Activated CD4-positive, alpha-beta T cell treated with anti-CD3 and anti-CD28 coated beads for 4 hours (primary cell): Measurements from ENCODE around the gene CIB1.

Experiments used
- DNase-seq, 2 donors: peaks; one replicate each; pipeline ENCODE4 v3.0.0-alpha.2; 2020

The CIB1 gene

GRCh38 chr15:90239371-90239770 is 5.6 kb upstream of the CIB1 start:
- no peak for DNase-seq

GRCh38 chr15:90234096-90234988 is 601 bp upstream of the CIB1 start, which contains the start of gene GDPGP1:
GDPGP1 (plus strand) TSS chr15:90234209; CDS start chr15:90240909, 6,700 bp downstream.
- no peak for DNase-seq

DNA sequence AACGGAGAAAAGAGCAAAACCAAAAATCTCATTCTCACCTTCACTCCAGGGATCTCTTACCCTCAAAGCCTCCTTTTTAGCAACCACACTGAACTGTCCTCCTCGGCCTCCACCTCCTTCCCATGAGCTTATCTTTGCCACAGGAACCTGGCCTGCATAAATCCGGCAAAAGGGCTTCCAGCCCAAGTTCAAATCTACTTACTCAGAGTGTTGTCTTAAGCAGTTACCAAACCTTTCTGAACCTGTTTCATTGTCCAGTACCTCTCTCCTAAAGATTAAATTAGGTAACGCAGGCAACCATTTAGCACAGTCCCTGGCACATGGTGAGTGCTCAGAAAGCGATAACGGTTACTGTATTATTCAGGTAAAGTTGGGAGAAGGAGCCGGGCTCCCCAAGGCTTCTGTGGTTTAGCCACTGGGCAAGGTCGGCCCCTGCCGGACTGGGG is 777 bp downstream of the CIB1 start:
- DNase-seq, result no peak

- DNase-seq, result no peak
These were observed 1.5 kb downstream of the CIB1 start for GRCh38 chr15:90232196-90232595.

GRCh38 chr15:90231028-90232017 is 2.4 kb downstream of the CIB1 start:
- DNase-seq, result peak; percentile 72 to 78

DNA sequence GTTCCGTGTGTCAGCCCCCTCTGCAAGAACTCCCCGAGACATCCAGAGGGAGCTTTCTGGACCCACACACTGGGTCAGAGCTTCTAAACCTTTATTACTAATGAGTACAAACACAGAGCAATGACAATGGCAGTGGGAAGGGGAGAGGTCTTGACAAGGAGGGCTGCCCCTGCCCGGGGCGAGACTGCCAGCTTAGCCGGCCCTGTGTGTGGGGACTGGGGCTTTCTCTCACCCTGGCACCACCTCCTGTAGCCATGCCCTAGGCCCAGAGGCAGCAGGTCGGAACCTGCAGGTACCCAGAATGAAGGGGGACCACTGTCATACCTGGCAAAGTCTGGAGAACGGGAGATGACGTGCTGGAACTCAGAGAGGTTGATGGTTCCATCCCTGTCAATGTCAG is 3.1 kb downstream of the CIB1 start:
- no peak for DNase-seq

DNA sequence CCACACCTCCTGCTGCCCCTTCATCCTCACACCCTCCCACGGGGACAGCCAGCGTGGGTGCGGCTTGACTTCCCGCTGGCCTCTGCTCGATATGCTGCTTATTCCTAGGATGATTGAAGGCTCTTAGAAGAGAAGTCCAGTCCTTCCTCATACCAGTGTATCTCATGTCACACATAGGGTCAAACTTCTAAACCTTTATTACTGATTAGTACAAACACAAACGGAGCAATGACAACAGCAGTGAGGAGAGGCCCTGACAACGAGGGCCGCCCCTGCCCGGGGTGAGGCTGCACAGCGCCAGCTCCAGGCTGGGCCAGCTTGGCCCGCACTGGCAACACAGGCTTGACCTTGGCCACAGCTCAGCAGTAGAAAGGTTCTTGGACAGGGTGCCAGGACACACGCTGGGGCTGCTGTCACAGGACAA is 3.7 kb downstream of the CIB1 start:
- no peak for DNase-seq

GRCh38 chr15:90228960-90229359 is 4.8 kb downstream of the CIB1 start:
- DNase-seq, result no peak

- no peak for DNase-seq
These were observed 5.6 kb downstream of the CIB1 start for GRCh38 chr15:90227816-90228772.

- no peak for DNase-seq
These were observed 6.4 kb downstream of the CIB1 start for GRCh38 chr15:90227336-90227735.

- no peak for DNase-seq
These were observed 8.1 kb downstream of the CIB1 start for GRCh38 chr15:90225504-90226234.

DNA sequence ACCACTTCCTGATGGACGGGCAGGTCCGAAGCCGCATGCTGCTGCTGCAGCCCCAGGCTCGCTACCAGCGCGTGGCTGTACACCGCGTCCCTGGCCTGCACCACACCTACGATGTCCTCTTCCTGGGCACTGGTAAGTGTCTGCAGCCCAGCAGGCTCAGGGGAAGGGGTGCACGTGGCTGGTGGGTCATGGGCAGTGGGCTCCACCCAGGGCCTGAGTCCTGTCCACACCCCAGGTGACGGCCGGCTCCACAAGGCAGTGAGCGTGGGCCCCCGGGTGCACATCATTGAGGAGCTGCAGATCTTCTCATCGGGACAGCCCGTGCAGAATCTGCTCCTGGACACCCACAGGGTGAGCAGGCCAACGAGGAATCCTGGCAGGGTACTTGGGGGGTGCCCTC is 8.7 kb downstream of the CIB1 start:
- DNase-seq, result no peak

GRCh38 chr15:90223441-90224165 is 10.1 kb downstream of the CIB1 start:
- DNase-seq, result no peak

DNA sequence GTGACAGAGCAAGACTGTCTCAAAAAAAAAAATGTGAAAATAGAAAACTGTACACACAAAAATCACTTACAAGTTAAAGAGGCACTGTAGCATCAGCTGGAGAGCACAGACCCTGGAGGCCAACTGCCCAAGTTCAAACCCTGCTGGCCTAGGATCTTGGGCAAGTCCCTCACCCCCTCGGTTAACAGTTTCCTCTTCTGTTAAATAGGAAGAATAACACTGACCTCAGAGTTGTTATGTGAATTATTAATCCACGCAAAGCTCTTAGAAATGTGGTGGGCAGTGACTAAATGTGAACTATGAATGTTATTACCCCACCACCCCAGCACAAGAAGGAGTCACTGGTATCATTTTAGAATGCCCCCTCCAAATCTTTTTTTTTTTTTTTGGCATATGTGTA is 11.2 kb downstream of the CIB1 start:
- no peak for DNase-seq

DNA sequence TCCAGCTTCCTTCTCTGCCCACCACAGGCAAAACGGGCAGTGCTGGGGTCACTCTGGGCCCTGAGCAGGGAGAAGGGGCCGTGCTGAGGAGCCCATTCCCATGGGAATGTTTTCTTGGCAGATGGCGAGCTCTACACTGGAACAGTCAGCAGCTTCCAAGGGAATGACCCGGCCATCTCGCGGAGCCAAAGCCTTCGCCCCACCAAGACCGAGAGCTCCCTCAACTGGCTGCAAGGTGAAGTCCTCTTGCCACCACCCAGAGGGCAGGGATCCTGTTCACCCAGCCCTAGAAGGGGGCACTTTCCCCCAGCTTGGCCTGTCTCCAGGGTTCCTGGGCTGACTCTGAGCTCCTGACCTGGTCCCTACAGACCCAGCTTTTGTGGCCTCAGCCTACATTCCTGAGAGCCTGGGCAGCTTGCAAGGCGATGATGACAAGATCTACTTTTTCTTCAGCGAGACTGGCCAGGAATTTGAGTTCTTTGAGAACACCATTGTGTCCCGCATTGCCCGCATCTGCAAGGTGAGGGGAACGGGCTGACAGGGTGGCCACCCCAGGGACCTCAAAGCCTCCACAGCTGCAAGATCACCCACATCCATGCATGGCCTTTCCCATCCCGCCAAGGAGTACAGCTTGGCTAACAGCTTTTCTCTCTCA is 12.4 kb downstream of the CIB1 start:
- DNase-seq, result no peak

GRCh38 chr15:90219421-90220141 is 14.2 kb downstream of the CIB1 start:
- DNase-seq, result peak; percentile 50 to 52

DNA sequence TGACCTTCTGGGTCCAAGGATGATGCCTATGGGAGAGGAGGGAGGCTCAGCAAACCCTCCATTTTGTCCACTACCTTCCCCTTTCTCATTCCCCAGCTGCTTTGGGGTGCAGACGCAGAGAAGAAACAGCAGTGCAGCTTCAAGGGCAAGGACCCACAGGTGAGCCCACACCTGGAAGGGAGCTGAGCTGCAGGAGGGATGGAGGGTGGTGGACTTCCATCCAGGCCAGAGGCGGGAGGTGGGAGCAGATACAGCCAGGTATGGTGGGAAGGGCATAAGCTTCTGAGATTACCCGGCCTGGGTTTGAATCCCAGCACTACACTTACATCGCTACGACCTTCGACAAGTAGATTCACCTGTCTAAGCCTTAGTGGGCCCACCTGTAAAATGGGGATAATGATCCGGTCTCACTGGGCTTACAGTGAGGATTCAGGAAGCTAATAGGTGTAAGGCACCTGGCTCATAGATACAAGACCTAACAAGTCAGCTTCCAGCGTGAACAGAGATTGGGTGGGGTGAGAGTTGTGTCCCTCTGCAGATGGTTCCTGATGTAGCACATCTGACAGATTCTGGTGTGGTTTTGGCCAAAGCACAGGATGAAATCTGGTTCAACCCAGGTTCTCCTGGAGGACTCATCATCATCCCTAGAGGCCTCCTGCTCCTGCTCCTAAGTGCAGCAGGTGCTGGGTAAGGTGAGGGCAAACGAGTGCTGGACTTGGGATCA is 15.9 kb downstream of the CIB1 start:
- no peak for DNase-seq

- DNase-seq, result no peak
These were observed 19.1 kb downstream of the CIB1 start for GRCh38 chr15:90214553-90215196.
